ENCODE data around the gene KRR1.

Gene KRR1

DNA sequence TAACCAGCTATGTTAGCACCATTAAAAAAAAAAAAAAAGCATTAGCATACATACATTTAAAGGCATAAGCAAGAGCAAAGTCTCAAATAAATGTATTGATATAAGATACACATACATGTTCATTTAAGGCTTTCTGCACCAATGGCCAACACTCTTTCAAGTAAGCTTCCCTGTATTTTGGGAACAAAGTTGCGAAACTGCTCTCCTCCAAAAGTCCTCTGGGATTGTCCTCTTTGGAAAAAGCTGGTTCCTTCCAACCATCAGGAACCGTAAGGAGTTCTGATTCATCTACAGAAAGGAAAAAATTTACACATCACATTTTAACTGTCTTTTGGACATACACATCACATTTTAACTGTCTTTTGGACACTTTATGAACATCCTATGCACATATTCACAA, 3.2 kb downstream of the KRR1 start:
- Histone ChIP-seq H3K9ac (ENCODE audit: low read length) (no peak overlapping the region), H3K27me3 (ENCODE audit: low read length) (no peaks in the 10 kb centered on the region), H3F3A (ENCODE audit: insufficient read depth) (peaks cover 30% of the 10 kb centered on the region), H3K4me3 (ENCODE audit: insufficient read depth, low read length, poor library complexity, severe bottlenecking) (no peak overlapping the region), H3K27ac (ENCODE audit: low read depth, low read length) (no peak overlapping the region), H3K79me2 (ENCODE audit: insufficient read depth, low read length) (peaks cover 53% of the 10 kb centered on the region), H4K20me1 (ENCODE audit: low read depth, low read length) (no peaks in the 10 kb centered on the region; the same call in 1 of the 2 replicates), H2AFZ (ENCODE audit: low read depth, low read length, severe bottlenecking) (no peak overlapping the region), H3K9me2 (replicated peaks; ENCODE audit: insufficient read depth, low read length) (no peaks in the 10 kb centered on the region), H3K9me3 (ENCODE audit: insufficient read depth, low read length) (no peaks in the 10 kb centered on the region), H3K4me2 (ENCODE audit: low read depth, low read length, poor library complexity, severe bottlenecking) (peak overlapping the region; percentile 95), H3K36me3 (ENCODE audit: low read length) (peaks cover 31% of the 10 kb centered on the region)
- TF ChIP-seq, protein P1, sequence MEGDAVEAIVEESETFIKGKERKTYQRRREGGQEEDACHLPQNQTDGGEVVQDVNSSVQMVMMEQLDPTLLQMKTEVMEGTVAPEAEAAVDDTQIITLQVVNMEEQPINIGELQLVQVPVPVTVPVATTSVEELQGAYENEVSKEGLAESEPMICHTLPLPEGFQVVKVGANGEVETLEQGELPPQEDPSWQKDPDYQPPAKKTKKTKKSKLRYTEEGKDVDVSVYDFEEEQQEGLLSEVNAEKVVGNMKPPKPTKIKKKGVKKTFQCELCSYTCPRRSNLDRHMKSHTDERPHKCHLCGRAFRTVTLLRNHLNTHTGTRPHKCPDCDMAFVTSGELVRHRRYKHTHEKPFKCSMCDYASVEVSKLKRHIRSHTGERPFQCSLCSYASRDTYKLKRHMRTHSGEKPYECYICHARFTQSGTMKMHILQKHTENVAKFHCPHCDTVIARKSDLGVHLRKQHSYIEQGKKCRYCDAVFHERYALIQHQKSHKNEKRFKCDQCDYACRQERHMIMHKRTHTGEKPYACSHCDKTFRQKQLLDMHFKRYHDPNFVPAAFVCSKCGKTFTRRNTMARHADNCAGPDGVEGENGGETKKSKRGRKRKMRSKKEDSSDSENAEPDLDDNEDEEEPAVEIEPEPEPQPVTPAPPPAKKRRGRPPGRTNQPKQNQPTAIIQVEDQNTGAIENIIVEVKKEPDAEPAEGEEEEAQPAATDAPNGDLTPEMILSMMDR (IDR thresholded peaks at IDR 0.05; ENCODE audit: insufficient read depth, low read length, poor library complexity, severe bottlenecking) = no peak
- TF ChIP-seq EZH2phosphoT487 (conservative IDR thresholded peaks at IDR 0.05; ENCODE audit: low read length) = no peak

DNA sequence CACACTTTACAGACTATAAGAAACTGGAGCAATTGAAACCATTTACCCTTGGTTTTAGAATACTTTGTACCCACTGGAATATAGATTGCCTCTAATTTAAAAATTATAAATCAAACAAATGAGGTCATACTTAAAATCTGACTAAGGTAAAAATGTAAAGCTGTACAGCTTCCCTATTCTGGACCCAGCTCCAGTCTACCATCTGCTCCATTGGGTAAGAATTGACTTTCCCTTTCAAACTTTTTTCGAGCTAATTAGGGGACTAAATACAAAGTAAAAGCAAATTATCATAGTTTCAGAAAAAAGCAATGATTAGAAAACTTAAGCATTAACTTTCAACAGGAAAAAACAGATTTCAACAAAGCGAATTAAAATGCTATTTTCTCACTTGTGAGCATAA, 4.3 kb downstream of the KRR1 start:
- Histone ChIP-seq H3K36me3 (ENCODE audit: low read length) (peaks cover 41% of the 10 kb centered on the region), H3F3A (ENCODE audit: insufficient read depth) (peaks cover 29% of the 10 kb centered on the region), H2AFZ (ENCODE audit: low read depth, low read length, severe bottlenecking) (no peak overlapping the region), H3K27me3 (ENCODE audit: low read length) (no peaks in the 10 kb centered on the region), H3K9ac (ENCODE audit: low read length) (no peak overlapping the region), H3K9me3 (ENCODE audit: insufficient read depth, low read length) (no peaks in the 10 kb centered on the region), H3K9me2 (replicated peaks; ENCODE audit: insufficient read depth, low read length) (no peaks in the 10 kb centered on the region), H3K4me2 (ENCODE audit: low read depth, low read length, poor library complexity, severe bottlenecking) (no peak overlapping the region), H3K79me2 (ENCODE audit: insufficient read depth, low read length) (peaks cover 53% of the 10 kb centered on the region), H3K27ac (ENCODE audit: low read depth, low read length) (no peak overlapping the region), H3K4me3 (ENCODE audit: insufficient read depth, low read length, poor library complexity, severe bottlenecking) (no peak overlapping the region), H4K20me1 (ENCODE audit: low read depth, low read length) (no peaks in the 10 kb centered on the region; the same call in 1 of the 2 replicates)
- TF ChIP-seq EZH2phosphoT487 (conservative IDR thresholded peaks at IDR 0.05; ENCODE audit: low read length) = no peak
- TF ChIP-seq, protein P1 (IDR thresholded peaks at IDR 0.05; ENCODE audit: insufficient read depth, low read length, poor library complexity, severe bottlenecking) = no peak

DNA sequence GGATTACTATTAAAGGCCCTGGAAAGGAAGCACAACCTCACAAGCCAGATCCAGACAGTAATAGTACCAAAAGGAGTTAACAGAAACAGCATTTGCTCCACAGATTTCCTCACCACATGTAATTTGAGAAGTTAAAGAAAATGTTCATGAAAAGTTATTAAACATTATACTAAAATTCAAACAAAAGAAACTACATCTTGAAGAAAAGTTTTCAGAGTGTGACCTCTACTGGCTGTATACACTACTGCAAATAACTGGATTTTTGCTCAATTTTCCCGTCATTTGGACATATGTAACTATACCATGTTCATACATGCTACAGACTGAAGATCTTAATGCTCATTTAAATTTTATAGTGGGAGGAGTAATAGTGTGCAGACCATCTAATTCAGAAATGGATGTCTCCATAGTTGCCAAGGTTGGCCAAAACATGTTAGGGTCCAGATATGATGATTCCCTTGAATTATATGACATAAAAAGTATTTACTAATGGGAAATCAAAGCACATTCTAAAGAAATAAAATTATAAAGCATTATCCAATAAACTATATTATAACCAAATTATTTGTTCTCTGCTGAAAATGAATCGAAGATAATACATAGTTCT, 5.6 kb downstream of the KRR1 start:
- H3K27me3 ChIP-seq (ENCODE audit: low read length) = no peaks in the 10 kb centered on the region
- no peaks in the 10 kb centered on the region for H3K9me2 ChIP-seq (replicated peaks; ENCODE audit: insufficient read depth, low read length)
- peaks cover 47% of the 10 kb centered on the region for H3K79me2 ChIP-seq (ENCODE audit: insufficient read depth, low read length)
- H4K20me1 ChIP-seq (ENCODE audit: low read depth, low read length) = no peaks in the 10 kb centered on the region; the same call in 1 of the 2 replicates
- no peak overlapping the region for H3K4me3 ChIP-seq (ENCODE audit: insufficient read depth, low read length, poor library complexity, severe bottlenecking)
- no peak overlapping the region for H2AFZ ChIP-seq (ENCODE audit: low read depth, low read length, severe bottlenecking)
- H3K9me3 ChIP-seq (ENCODE audit: insufficient read depth, low read length) = no peaks in the 10 kb centered on the region
- peaks cover 27% of the 10 kb centered on the region for H3F3A ChIP-seq (ENCODE audit: insufficient read depth)
- H3K9ac ChIP-seq (ENCODE audit: low read length) = no peak overlapping the region
- H3K36me3 ChIP-seq (ENCODE audit: low read length) = peaks cover 52% of the 10 kb centered on the region
- no peak overlapping the region for H3K4me2 ChIP-seq (ENCODE audit: low read depth, low read length, poor library complexity, severe bottlenecking)
- TF ChIP-seq, protein P1 (IDR thresholded peaks at IDR 0.05; ENCODE audit: insufficient read depth, low read length, poor library complexity, severe bottlenecking) = peak; percentile 60
- no peak for TF ChIP-seq EZH2phosphoT487 (conservative IDR thresholded peaks at IDR 0.05; ENCODE audit: low read length)
- H3K27ac ChIP-seq (ENCODE audit: low read depth, low read length) = no peak overlapping the region

Data from SU-DHL-6 (cell line).